ENCODE measurements around the gene EGFL8.

- TF ChIP-seq EZH2phosphoT487 (IDR thresholded peaks at IDR 0.05) = no peak
- no peak for TF ChIP-seq CTCF (IDR thresholded peaks at IDR 0.05)
- no peak for TF ChIP-seq EZH2 (IDR thresholded peaks at IDR 0.05)
Observed at GRCh38 chr6:32146687-32147086, 17.7 kb upstream of the EGFL8 start.
